Activated T-helper 1 cell treated with Interleukin-2 at 50 U/mL for 16 hours (primary cell): Measurements from ENCODE around the gene CLDND2.
A peak's percentile ranks its signal among the peaks of the same experiment; 100 is the strongest.
"Not testable (repeated sequence)": the region's sequence is repeated elsewhere in the genome, so short reads cannot be mapped to it uniquely, and the experiment has no call there.

Source experiments
- DNase-seq: peaks from one replicate; pipeline ENCODE4 v3.0.0-alpha.2; 2020; ENCODE audit warnings: low read depth

CLDND2 gene

GRCh38 chr19:51368366-51369282, at the start of gene CLDND2:
CLDND2 (minus strand) TSS chr19:51369003; CDS start chr19:51368577, 426 bp downstream.
- DNase-seq, result no peak

- no peak for DNase-seq
These were observed 49.0 kb upstream of the CLDND2 start for GRCh38 chr19:51417810-51418157.

DNA sequence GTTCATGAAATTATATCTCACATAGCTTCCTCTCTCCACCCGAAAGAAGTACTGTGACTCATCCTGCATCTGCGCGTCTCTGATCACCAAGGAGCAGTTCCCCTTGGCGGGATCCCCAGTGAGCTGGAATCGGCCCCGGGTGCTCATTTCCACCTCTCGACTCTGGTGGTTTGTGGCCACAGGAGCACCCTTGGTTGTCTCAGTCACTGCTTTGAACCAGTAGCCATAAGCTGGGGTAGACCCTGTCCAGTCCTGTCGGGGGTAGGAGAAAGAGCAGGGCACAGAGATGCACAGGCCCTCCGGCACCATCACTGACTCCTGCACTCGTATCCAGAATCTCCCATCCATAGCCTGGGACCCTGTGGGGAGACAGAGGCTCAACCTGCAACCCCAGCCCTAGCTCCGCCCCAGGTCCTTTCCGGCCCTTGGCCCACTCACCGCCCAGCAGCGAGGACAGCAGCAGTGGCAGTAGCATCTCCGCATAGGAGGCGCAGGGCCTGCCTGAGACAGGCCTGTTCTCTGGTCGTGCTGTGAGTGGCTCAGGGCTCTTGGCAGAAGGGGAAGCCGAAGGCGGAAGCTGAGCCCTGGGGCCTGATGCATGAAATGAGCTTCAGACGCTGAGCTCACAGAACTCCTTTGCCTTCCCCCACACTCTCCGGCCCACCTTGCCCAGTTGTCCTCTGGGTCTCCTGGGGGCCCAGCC, 48.5 kb upstream of the CLDND2 start, which contains the start of gene SIGLEC10:
SIGLEC10 (minus strand) TSS at position 536 of the 703 bp plus-strand sequence; CDS start at position 475, 61 bp downstream.
- no peak for DNase-seq

DNA sequence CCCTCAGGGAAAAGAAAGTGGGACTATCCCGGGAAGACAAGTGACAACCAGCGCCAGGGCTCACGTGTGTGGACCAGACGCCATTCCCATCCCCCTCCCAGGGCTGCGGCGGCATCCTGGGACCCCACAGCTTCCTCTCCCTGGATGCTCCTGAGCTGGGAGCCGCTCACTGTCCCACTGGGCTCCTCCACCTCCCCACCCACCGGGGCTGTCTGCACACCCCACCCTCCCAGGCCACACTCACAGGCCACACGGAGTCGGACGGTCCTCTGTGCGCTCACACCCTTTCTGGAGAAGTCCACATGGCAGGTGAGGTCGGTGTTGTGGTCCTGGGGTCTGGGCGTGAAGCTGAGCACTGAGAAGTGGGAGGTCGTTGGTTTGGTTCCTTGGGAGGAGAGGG, 47.6 kb upstream of the CLDND2 start:
- DNase-seq, result not testable (repeated sequence)

GRCh38 chr19:51415187-51415586, 46.4 kb upstream of the CLDND2 start:
- no peak for DNase-seq

DNA sequence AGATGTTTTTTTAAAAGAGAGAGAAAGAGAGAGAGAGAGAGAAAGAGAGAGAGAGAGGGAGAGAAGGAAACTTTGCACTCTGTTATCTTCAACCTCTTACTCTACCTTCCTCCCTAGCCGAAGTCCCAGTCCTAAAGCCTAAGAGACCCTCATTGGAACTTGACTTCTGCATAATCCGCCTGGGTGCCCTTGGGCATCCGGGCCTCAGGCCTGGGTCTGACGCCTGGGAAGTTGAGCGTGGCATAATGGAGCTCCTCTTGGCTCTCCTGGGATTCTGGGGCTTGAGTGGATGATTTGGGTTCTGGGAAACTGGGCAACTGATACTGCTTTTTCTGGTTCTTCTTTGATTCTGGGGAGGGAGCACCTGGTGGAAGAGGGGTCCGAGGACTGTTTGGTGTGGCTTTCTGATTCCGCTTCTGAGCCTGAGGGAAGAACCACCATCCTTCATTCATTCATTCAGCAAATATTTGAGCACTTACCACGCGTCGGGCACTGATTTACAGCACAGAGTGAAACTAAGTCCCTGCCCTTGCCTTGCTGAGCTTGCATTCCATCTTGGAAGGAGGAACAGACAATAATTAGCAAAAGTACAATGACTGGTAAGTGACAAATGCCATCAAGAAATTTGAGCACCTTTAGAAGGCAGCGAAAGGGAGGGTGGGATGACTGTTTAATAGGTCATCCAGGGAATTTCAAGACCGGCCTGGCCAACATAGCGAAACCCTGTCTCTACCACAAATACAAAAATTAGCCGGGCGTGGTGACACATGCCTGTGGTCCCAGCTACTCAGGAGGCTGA, 42.3 kb upstream of the CLDND2 start:
- no peak for DNase-seq

DNA sequence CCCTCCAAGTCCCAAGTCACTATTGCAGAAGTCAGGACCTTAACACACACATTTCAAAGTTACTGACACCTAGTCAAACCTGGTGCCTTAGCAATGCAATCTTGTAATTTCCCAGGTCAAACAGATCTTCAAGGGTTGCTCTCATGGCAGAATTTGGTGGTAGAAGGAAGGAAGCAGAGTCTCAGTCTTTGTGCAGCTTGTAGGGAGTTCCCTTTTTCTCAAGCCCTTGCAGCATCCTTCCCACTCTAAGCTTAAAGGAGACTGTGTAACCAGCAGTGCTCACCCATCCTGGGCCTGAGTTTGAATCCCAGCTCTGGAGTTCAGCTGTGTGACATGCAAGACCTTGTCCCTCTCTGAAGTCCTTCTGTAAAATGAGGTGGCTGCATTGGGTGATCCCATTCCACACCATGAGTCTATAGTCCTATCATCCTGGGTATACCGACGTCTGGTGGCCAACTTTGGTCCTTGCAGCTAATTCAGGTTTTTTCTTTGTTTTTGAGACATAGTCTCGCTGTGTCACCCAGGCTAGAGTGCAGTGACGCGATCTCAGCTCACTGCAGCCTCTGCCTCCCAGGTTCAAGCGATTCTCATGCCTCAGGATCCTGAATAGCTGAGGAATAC, 38.8 kb upstream of the CLDND2 start:
- no peak for DNase-seq

DNA sequence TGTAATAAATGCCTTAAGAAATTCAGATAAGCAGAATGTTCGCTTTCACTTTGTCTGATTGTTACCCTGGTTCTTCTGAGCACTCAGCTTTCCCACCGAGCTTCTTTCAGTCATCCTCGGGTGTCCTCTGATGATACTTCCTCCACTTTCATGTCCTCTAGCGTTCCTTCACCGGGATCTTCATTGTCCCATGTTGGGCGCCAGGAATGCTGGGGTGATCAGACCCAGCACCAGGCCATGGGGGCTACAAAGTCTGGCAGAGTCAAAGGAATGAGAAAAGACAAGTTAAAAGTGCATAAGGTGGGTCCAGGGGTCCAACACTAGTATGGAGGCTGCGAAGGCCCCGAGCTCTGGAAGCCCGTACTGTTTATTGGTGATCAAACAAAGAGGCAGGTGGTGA, 33.3 kb upstream of the CLDND2 start:
- DNase-seq, result no peak

- not testable (repeated sequence) for DNase-seq
These were observed 31.1 kb upstream of the CLDND2 start for GRCh38 chr19:51399936-51400335.

DNA sequence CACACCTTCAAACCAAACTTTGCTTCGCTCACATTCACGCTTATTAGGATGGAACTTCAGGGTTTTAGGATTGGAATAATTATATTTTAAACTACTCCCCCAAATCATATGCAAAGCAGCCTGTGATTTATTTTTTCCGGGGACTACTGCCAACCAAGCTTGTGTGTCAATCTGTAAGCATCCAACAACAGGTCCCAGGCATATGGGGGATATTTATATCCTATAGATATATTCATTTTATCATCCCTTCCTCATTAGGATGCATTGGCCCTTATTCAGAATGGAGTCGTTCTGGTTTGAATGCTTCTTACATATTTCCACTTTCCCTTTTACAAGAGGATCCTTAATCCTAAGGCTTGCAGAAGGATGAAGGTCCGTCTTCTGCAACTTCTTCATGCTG, 30.4 kb upstream of the CLDND2 start:
- DNase-seq, result no peak

DNA sequence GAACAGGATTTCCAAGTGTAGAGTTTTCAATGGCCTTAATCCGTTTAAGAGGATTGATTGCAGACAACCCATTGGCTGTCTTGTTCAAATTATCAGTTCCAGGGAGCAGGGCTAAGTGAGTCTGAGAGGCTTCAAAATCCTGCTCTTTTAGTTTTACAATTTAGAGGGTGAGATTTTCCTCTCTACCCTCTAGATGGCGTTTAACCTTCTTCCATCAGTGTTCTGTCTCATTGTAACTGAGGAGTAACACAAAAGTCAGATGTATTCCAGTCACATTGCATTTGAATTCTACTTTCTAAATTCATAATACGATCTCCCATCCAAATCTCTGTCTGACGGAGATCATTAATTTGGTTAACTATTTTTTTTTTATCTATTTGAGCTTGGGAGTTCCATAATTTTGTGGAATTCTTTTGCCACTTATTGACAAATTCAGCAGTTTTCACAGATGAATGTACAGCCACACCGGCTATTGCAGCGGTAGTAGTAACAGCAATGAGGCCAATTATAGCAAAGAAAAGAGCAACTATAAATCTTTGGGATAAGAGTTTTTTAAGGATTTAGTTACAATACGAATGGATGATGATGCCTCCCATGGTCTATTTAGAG, 29.4 kb upstream of the CLDND2 start:
- DNase-seq, result no peak

GRCh38 chr19:51397453-51397852, 28.6 kb upstream of the CLDND2 start:
- DNase-seq, result not testable (repeated sequence)

- DNase-seq, result no peak
These were observed 27.4 kb upstream of the CLDND2 start for GRCh38 chr19:51396175-51396574.

DNA sequence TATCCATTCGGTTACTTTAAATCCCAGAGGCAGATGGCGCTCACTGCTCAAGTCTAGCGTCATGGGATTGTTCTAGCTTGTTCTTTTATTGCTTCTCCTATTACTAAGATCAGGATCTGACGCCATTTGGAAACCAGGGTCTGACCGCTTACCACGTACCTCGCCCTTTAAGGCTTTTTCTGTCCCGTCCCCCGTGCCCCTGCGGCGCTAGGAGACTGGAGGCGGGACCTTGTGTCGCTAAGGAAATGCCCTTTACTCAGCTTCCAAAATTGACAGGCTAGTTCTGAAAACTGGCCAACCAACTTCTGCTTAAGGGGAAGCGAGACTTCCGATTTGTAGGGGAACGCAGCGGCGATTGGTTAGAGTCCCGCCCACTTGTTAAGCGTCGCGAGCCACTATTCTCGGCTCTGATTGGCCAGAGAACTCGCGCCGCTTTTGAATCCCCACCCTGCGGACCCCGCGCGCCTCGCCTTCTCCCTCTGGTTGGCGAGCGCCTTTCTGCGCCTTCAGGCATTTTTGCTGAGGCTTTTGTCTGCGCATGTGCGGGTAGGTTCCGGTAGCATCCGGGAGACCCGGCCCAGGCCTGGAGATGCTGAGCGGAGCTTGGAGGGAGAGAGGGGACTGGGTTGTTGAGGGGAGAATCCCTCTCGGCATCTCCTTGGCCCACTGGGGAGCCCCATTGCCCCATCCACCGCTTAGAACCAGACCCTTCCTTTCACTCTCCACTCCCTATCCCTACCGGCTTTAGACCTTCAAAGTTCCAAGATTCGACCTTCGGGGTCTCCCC, 25.4 kb upstream of the CLDND2 start:
- peak; percentile 67 for DNase-seq

DNA sequence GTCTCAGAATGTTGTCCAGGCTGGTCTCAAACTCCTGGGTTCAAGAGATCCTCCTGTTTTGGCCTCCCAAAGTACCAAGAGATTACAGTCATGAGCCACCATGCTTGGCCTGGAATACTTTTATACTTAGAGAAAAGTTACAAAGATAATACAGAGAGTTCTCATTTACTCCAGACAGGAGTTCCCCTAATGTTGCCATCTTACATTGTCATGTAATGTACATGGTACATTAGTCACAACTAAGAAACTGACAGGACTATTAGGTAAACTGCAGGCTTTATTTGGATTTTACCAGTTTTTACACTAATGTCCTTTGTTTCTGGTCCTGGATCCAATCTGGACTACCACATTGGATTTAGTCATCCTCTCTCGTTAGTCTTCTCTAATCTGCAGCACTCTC, 23.9 kb upstream of the CLDND2 start:
- no peak for DNase-seq

DNA sequence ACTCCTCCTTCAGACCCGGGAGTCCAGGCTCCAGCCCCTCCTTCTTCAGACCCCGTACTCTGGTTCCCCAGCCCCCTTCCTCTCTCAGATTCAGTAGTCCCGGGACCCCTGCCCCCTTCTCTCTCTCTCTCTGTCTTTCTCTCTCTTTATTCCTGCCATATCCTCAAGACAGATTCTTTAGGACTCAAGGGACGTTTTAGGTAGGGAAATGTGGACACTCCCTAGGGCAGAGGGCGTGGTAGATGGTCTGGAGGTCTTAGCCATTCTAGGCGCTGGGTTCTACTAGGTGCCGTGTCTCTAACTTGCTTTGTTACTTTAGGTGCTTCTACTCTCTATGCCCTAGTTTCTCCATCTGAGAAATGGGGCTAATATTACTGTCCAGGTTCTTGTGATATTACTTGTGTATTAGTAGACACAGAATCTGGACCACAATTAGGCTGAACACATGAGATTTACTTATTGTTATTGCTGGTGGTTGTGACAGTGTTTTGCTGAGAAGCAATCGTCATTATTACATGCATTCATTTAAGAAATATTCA, 22.3 kb upstream of the CLDND2 start:
- no peak for DNase-seq

GRCh38 chr19:51389143-51389542, 20.3 kb upstream of the CLDND2 start:
- no peak for DNase-seq

DNA sequence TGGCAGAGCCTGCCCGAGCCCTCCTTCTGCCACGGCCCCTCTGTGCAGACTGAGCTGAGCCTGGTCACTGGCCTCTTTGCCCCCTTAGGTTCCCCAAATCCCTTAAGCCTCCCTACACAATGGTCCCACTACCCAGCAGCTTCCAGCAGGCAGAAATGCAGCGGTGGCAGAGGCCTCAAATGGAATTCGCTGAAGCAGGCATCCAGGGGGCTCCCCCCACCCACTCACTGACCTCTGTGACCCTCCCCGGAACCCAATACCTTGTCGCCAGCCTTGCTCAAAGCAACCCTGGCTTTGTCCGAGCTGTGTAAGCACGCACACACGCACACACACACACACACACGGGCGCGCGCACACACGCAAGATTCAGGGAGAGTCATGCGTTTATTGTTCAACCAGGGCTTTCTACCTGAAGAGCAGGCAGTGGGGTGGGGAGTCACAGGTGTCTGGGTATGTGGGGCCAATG, 19.2 kb upstream of the CLDND2 start, which contains the start of gene LIM2:
LIM2 (minus strand) TSS at position 51 of the 466 bp plus-strand sequence. CDS start 531 bp downstream, outside the sequence.
- DNase-seq, result no peak

DNA sequence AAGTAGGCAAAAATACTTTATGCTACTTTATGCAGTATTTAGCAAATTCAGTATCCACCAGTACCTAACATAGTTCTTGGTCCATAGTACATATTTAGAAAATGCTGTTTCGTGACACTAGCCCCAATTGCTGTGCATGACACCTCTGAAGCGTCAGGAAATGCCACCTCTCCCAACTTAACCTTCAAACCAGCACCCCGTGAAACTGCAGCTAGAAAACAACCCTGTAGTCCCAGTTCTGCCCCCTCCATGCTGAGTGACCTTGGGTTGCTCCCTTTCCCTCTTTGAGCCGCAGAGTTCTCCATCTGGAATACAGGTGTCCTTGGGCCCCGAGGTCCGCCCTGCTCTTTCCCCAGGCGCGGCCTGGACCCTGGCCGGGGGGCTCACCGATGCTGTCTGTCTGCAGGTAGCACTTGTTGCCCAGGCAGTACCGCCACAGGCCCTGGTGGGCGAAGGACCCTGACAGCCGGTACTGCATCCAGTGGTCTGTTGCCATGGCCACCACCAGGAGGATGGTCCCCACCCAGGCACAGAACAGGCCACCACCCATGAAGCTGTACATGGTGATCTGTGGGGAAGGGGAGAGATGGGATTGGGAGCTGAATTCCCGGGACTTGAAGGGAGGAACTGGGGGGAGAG, 18.2 kb upstream of the CLDND2 start:
- no peak for DNase-seq

DNA sequence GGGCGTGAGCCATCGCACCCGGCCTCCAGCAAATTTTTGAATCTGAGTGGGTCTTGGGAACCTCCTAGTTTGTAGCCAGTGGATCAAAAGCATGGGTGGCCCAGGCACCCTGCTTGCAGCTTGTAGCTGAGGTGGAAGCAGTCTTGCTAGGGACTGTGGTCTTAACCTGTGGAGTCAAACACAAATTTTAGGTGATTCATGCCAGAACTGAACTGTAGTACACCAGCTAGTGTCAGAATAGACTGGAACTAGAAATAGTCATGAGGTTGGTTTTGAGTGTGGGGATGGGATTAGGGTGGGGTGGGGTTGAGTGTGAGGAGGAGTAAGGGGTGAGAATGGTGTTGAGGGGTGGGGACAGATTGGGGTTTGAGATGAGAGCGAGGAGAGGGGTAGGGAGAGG, 13.2 kb upstream of the CLDND2 start:
- DNase-seq, result no peak
